Calu3 (cell line): ENCODE data around the gene CGB2. TPM values are rescaled to one million over a fixed set of nuclear protein-coding genes. Genes with fewer than 3 reads are reported as not detected.
A peak's percentile ranks its signal among the peaks of the same experiment; 100 is the strongest.

Experiments
- BruUV-seq: library from RNA; stranded (reverse); fragments of 400-500 nt; replicated peaks from 2 replicates; lab custom pipeline; 2021; lab: Mats Ljungman, UMichigan
- CTCF ChIA-PET: fragments of 300-600 bp; sonication (Branson Sonifier 250); formaldehyde crosslinking; loops from one replicate; lab custom pipeline; 2022; ENCODE audit warnings: antibody characterized with exemption; lab: Charles Lee
- DNase-seq: peaks from one replicate; pipeline ENCODE4 v3.0.0; 2022
- H3K27ac Mint-ChIP-seq: one replicate; pipeline ENCODE4 v1.8.0; 2022; ENCODE audit warnings: mixed read lengths; ENCODE audit not compliant: unreplicated experiment
- H3K27me3 Mint-ChIP-seq: one replicate; pipeline ENCODE4 v1.8.0; 2022; ENCODE audit warnings: mixed read lengths; ENCODE audit not compliant: unreplicated experiment
- H3K36me3 Mint-ChIP-seq: one replicate; pipeline ENCODE4 v1.8.0; 2022; ENCODE audit warnings: mild to moderate bottlenecking, moderate library complexity, mixed read lengths; ENCODE audit not compliant: insufficient read depth, unreplicated experiment
- H3K4me1 Mint-ChIP-seq: one replicate; pipeline ENCODE4 v1.8.0; 2022; ENCODE audit warnings: mild to moderate bottlenecking, low read depth, mixed read lengths; ENCODE audit not compliant: unreplicated experiment
- H3K4me3 Mint-ChIP-seq: one replicate; pipeline ENCODE4 v1.8.0; 2022; ENCODE audit warnings: mild to moderate bottlenecking, low read depth, moderate library complexity, mixed read lengths; ENCODE audit not compliant: unreplicated experiment
- H3K9me3 Mint-ChIP-seq: one replicate; pipeline ENCODE4 v1.8.0; 2022; ENCODE audit warnings: low read depth, mixed read lengths; ENCODE audit not compliant: unreplicated experiment
- intact Hi-C: fragments of 100-400 bp; cut with micrococcal nuclease; formaldehyde crosslinking; loops from one replicate; pipeline ENCODE4 v1.10.0; 2022; ENCODE audit not compliant: unreplicated experiment
- total RNA-seq: library from RNA; stranded (reverse); gene quantifications from 2 replicates; pipeline ENCODE4 v1.2.3, GENCODE V29; 2022
- TF ChIP-seq, protein P1 (sequence below): fragments of 200-600 bp; IDR thresholded peaks from one replicate; pipeline ENCODE4 v1.8.0; 2022; ENCODE audit warnings: antibody characterized with exemption; ENCODE audit not compliant: unreplicated experiment

CGB2 gene
- total RNA-seq, 1 experiment from 2014 or later: 0.52 TPM

DNA sequence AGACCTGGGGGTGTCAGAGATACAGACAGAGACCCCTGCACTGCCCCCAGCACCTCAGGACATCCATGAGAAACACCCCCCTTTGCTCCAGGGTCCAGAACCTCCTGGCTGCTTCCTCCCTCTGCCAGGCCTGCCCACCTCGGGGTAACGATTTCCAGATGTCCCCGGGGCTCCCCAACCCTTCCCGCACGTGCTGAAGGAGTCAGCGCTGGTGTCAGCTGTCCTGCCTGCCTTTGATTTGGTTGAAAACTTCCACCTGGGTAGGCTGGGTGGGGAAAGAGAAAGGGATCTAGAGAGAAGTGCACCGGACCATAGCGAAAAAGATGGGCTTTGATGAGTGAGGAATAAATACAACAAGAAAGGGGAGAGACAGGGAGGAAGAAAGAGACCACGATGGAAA lies 27.4 kb downstream of the CGB2 start:
- intact Hi-C loops: no loop called here
- Mint-ChIP-seq H3K4me3 (no peak overlapping the region), H3K4me1 (peaks cover 20% of the 10 kb centered on the region), H3K27ac (no peak overlapping the region), H3K9me3 (no peaks in the 10 kb centered on the region), H3K27me3 (peaks cover 16% of the 10 kb centered on the region), H3K36me3 (peaks cover 37% of the 10 kb centered on the region)
- CTCF ChIA-PET: interaction anchor here (0.6 to 1.5 kb wide), 2 partner anchors 11 to 41 kb away, joined by 3 to 4 read pairs; no protein-coding TSS in a partner anchor
- TF ChIP-seq, protein P1, sequence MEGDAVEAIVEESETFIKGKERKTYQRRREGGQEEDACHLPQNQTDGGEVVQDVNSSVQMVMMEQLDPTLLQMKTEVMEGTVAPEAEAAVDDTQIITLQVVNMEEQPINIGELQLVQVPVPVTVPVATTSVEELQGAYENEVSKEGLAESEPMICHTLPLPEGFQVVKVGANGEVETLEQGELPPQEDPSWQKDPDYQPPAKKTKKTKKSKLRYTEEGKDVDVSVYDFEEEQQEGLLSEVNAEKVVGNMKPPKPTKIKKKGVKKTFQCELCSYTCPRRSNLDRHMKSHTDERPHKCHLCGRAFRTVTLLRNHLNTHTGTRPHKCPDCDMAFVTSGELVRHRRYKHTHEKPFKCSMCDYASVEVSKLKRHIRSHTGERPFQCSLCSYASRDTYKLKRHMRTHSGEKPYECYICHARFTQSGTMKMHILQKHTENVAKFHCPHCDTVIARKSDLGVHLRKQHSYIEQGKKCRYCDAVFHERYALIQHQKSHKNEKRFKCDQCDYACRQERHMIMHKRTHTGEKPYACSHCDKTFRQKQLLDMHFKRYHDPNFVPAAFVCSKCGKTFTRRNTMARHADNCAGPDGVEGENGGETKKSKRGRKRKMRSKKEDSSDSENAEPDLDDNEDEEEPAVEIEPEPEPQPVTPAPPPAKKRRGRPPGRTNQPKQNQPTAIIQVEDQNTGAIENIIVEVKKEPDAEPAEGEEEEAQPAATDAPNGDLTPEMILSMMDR: no peak
- no peak for DNase-seq
- no TSS peak for BruUV-seq

DNA sequence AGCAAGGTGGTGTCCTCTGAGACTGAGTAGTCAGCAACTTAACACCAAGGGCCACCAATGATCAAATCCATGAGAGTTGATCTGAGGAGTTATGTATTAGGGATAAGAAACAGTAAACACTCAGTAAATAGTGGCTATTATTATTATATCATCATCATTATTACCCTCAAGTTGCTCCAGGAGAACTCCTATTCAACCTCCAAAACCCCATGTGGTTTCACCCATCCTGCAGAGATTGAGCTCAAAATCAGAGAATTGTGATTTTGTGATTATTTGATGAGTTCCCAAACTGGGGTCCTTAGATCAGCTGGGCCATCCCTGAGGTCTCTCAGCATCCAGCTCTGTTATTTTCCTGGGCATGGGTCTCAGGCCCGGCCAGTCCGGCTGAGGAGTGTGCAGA lies 29.3 kb downstream of the CGB2 start:
- Mint-ChIP-seq H3K9me3 (no peaks in the 10 kb centered on the region), H3K4me1 (peaks cover 20% of the 10 kb centered on the region), H3K27me3 (peaks cover 27% of the 10 kb centered on the region), H3K27ac (no peak overlapping the region), H3K4me3 (no peak overlapping the region), H3K36me3 (peaks cover 33% of the 10 kb centered on the region)
- no peak for DNase-seq
- CTCF ChIA-PET: interaction anchor here (0.6 kb wide), 1 partner anchor 9 kb away, joined by 4 read pairs; no protein-coding TSS in a partner anchor
- BruUV-seq: no TSS peak
- intact Hi-C loops: no loop called here
- TF ChIP-seq, protein P1: no peak

DNA sequence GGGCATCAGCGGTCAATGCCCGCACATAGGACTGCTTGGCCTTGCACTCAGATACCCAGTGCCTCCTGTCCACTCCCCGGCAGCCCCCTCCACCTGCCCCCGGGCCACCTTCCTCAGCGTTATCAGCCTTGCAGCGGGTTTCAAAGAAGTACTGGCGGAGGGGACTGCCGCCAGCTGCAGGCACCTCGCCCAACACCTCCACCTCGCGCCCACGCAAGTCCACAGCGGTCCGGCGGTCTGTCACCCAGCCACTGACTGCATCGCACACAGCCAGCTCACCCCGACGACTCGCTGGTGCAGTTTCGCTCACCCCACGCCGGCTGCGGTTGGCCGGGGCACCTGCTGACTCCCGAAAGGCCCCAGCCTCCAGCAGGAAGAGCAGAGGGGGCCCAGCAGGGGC lies 29.8 kb downstream of the CGB2 start:
- TF ChIP-seq, protein P1: no peak
- H3K4me1 Mint-ChIP-seq: peaks cover 20% of the 10 kb centered on the region
- H3K9me3 Mint-ChIP-seq: no peaks in the 10 kb centered on the region
- H3K27me3 Mint-ChIP-seq: peaks cover 31% of the 10 kb centered on the region
- no peak for DNase-seq
- H3K4me3 Mint-ChIP-seq: no peak overlapping the region
- peaks cover 29% of the 10 kb centered on the region for H3K36me3 Mint-ChIP-seq
- intact Hi-C loops: no loop called here
- BruUV-seq: no TSS peak
- H3K27ac Mint-ChIP-seq: no peak overlapping the region
- CTCF ChIA-PET: no interaction called here

DNA sequence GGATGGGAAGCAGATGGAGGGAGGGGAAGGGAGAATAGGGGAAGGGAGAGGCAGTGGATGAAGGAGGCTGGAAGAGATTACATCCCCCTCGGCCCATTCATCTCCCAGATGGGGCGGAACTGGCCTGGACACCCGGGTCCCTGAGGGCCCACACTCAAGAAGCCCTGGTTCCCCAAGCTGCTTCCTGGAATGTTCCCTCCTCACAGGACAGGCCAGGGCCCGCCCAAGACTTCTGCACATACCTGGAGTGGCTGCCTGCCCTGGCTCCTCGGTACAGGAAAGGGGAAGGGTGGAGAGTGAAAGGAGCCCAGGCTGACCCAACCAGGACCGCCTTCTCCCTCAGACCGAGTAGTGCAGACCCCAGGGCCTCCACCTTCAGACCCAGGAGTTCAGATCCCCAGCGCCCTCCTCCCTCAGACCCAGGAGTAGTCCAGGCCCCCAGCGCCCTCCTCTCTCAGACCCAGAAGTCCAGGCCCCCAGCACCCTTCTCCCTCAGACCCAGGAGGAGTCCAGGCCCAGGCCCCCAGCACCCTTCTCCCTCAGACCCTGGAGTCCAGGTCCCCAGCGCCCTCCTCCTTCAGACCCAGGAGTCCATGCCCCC lies 32.4 kb downstream of the CGB2 start:
- H3K4me3 Mint-ChIP-seq: peak overlapping the region; percentile 29
- peaks cover 16% of the 10 kb centered on the region for H3K36me3 Mint-ChIP-seq
- DNase-seq: no peak
- H3K27ac Mint-ChIP-seq: no peak overlapping the region
- peaks cover 42% of the 10 kb centered on the region for H3K27me3 Mint-ChIP-seq
- TF ChIP-seq, protein P1: no peak
- BruUV-seq: no TSS peak
- peaks cover 9% of the 10 kb centered on the region for H3K4me1 Mint-ChIP-seq
- H3K9me3 Mint-ChIP-seq: peaks cover 3% of the 10 kb centered on the region
- intact Hi-C loops: no loop called here
- CTCF ChIA-PET: interaction anchor here (0.6 to 1.8 kb wide), 4 partner anchors 9 to 282 kb away, joined by 3 to 10 read pairs (median 8); partner anchors contain the start of genes GYS1 and RUVBL2
